GM19463 (cell line): ENCODE data around the gene PSMA8.
"Not testable (repeated sequence)": the region's sequence is repeated elsewhere in the genome, so short reads cannot be mapped to it uniquely, and the experiment has no call there.

Experiments used
- ATAC-seq: cut with Tn5 transposase; IDR thresholded peaks from one replicate; pipeline ENCODE4 v1.9.1; 2021; ENCODE audit warnings: mild to moderate bottlenecking, moderate library complexity; ENCODE audit not compliant: unreplicated experiment

PSMA8 gene

DNA sequence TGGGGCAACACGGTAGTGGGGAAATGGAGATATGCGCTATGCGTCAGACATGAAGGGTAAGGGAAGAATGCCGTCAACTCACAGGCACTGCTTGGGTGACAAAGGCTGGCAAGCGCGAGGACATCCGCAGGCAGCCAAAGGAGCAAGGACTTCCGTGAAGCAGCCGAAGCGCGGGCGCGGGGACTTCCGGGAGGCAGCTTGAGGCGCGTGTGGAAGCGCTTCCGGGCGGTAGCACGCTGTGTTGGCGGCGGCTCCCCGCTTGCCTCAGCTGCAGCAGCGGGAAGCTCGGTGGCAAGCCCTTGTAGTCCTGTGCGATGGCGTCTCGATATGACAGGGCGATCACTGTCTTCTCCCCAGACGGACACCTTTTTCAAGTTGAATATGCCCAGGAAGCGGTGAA is at the start of gene PSMA8:
Gene PSMA8, plus strand, starts transcription at position 218 of the 400 bp plus-strand sequence. Its CDS starts 97 bp downstream, at position 315.
- no peak for ATAC-seq

- ATAC-seq: no peak
These were observed 48.6 kb upstream of the PSMA8 start for GRCh38 chr18:26085056-26085455.

DNA sequence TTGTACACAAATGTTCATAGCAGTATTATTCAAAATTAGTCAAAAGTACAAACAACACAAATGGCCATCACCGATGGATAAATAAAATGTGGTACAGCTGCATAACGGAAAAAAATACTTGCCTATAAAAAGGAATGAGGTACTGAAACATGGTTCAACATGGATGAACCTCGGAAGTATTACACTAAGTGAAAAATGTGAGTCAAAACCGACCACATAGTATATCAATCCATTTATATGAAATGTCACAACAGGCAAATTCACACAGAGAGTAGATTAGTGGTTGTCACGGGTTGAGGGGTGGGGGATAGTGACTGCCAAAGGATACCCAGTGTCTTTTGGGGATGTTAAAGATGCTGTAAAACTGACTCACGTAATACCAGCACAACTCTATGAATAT is 46.7 kb upstream of the PSMA8 start:
- ATAC-seq: no peak

DNA sequence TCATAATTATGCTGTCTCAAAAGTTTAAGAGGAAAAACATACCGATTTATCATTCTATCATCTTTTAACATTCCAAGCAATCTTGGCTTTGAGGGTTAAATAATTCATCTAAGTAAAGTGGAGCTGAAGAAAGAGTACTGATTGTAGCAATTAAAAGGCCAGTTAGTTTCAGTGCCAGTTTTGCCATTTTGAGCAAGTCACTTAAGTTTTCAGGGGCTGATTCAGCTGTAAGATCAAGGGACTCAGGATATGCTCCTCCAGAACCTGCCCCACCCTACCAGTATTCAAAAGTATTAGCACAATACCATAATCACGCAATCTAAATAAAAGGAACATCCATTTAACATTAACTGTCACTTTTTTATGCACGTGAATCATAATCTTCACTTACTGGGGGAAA is 45.2 kb upstream of the PSMA8 start:
- no peak for ATAC-seq

DNA sequence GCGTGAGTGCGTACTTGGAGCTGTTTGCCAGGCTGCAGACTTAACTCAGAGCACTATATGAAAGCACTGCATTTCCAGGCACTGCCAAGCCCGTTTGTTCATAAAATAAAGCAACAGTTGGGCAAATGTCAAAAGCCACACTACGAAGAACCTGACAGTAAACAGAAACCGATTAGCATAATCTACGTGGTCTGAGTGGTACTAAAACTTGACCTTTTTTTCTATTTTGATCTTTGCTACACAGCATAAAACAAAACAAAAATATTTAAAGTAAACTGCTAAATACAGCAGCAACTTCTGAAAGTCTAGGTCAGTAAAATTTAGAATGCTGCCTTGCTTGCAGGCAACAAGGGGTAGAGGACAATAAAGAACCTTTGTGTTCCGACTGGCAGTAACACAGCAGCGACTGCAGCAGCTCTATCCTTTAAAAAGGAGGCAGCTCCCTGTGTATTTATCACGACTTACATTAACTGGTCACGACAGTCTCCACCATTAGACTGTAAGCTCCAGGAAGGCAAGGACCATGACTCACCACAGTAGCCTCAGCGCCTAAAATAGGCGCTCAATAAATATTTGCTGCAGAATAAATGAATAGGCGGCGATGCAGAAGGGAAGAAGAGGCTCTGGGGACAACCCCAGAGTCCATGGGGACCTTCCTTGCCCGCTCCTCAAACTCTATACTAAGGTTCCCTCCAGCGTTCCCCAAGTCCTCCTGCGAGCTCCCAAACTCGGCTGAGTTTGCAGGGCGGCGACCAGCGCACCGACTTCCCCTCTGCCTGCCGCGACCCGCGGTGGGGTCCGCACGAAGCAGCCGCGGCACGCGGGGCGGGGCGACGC is 44.2 kb upstream of the PSMA8 start:
- ATAC-seq: peak; percentile 2

DNA sequence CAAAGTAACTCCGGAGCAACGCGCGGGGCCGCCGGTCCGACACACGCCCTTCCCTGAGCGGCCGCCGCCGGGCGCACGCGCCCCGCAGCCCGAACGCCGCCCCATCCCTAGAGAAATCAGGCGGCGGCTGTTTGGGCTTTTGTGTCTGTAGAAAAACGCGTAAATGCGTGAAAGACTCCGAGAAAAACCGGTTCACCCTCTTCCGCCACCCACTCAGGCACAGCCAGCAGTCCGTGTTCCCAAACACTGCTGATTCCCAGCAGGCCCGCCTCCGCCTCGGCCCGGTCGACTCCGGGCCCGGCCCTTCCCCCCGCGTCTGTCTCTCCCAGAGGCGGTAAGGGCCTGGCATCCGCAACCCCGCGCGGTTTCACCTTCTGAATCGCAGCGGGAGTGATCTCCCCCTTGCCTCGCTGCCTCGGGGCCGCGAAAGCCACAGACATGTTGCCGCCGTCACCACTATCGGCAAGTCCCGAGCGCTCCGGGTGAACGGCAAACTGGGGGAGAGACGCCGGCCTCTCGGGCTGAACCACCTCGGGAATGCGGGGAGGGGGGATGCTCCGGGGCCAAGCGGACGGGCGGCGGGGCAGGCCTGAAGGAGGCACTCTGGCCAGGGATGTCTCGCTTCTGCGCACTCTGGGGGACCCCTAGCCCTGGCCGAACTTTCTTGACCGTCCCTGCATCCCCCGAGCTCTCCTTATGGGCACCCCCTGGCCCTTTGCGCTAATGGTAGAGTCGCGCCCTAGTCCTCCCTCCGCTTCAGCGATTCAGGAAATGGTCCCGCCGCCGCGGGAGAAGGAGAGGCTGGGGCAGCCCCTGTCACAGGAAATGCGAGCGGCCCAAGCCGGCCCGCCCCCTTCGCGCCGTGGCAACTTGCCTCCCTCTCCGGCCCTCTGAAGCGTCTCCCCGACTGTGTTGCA is 43.3 kb upstream of the PSMA8 start, which contains the start of gene SS18:
Gene SS18, minus strand, starts transcription at position 484 of the 917 bp plus-strand sequence. Its CDS starts 44 bp downstream, at position 440.
- peak; percentile 76 for ATAC-seq

GRCh38 chr18:26091047-26091630 is 42.5 kb upstream of the PSMA8 start:
- peak; percentile 39 for ATAC-seq

DNA sequence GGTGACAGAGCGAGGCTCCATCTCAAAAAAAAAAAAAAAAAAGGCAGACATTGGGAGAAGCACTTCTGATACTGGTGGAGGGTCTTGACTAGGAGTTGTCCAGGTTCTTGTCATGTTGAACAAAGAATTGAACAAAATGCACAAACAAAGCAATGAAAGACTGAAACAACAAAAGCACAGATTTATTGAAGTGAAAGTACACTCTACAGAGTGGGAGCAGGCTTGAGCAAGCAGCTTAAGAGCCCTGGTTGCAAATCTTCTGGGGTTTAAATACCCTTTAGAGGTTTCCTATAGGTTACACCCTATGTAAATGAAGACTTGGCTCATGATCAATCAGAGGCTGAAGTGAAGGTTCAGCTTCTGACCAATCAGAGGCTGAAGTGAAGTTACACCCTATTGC is 36.8 kb upstream of the PSMA8 start:
- ATAC-seq: no peak

DNA sequence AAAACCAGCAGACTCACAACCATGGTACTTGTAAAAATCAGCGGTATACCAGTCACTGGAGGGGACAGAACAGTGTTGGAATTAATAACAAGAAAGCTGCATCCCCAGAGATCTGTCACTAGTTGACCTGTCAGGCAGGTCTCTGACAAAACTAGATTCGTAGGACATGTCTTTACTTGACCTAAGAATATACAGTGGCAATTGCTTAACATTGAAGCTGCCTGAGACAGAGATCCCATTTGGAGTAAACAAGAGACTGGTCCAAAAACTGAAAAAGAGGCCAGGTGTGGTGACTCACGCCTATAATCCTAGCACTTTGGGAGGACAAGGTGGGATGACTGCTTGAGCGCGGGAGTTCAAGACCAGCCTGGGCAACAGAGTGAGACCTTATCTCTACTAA is 36.1 kb upstream of the PSMA8 start:
- ATAC-seq: no peak

DNA sequence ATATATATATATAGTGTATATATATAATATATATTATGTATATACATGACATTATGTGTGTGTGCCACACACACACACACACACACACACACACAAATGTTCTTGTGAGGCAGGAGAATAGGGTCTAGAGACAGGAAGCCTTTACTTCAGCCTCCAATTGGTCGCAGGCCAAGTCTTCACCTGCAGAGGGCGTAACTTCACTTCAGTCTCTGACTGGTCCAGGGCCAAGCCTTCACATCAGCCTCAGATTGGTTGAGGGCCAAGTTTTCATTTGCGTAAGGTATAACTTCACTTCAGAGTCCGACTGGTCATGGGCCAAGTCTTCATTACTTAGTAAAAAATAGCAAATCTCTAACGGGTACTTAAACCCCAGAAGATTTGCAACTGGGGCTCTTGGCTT is 30.1 kb upstream of the PSMA8 start:
- no peak for ATAC-seq

DNA sequence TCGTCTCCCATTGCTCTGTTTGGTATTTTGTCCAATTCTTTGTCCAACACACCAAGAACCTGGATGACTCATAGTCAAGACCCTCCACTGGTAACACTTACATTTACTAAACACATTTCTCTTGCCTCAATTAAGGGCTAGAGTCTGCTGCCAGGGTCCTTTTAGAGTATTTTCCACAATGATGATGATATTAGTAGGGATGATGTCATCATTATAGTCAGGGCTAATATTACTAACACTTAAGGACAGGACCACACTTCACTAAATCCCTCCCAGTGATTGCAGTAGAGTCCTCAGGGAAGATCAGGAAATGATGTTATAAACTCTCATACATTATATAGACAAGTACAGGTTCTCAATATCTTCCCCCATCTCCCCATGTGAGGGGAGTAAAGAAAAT is 29.6 kb upstream of the PSMA8 start:
- no peak for ATAC-seq

- ATAC-seq: no peak
These were observed 14.4 kb upstream of the PSMA8 start for GRCh38 chr18:26119246-26119645.

GRCh38 chr18:26121476-26121875 is 12.2 kb upstream of the PSMA8 start:
- ATAC-seq: no peak

GRCh38 chr18:26121994-26122393 is 11.7 kb upstream of the PSMA8 start:
- ATAC-seq: not testable (repeated sequence)

GRCh38 chr18:26127786-26128185 is 5.9 kb upstream of the PSMA8 start:
- no peak for ATAC-seq

GRCh38 chr18:26128192-26128591 is 5.5 kb upstream of the PSMA8 start:
- not testable (repeated sequence) for ATAC-seq

DNA sequence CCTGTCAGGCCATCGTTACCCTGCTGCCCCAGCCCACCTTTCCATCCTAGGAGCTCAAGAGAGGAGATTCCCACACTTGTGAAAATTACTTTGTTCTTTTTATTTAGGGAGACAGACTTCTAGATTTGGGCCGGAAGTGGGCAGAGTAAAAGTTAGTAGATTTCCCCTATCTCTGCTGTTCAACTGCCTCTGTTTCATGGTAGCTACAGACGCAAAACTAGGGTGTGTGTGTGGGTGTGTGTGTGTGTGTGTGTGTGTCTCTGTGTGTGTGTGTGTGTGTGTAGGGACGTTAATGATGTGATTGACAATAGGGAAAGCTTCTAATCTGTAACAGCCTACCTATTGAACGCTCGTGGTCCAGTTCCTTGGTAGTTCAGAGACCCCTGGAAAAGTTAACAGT is 438 bp downstream of the PSMA8 start:
- ATAC-seq: no peak

- ATAC-seq: no peak
These were observed 1.9 kb downstream of the PSMA8 start for GRCh38 chr18:26135548-26135947.

GRCh38 chr18:26157326-26157725 is 23.7 kb downstream of the PSMA8 start:
- ATAC-seq: no peak

DNA sequence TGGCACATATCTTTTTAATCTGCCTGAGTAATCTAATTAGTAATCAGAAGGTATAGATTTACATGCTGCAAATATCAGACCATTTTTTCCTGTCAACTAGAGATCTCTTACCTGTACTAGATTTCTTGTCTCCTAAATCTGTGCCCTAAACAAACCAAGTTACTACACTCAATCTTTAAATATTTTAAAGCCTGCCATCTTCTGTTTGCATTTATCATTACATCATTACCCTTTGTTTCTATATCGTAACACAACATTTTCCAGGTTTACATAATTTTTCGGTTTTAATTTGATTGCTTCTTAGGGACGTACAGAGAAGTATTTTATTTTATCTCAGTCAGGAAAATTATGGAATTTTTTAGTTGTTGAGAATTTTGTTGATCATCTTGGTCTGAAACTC is 25.7 kb downstream of the PSMA8 start:
- no peak for ATAC-seq

GRCh38 chr18:26164571-26164970 is 30.9 kb downstream of the PSMA8 start:
- no peak for ATAC-seq
